Mucosa of descending colon (tissue), 3 donors: ENCODE results near the gene MCM3AP. TPM values are rescaled to one million over a fixed set of nuclear protein-coding genes. Genes with fewer than 3 reads are reported as not detected.
A peak's percentile ranks its signal among the peaks of the same experiment; 100 is the strongest.

Experiments
- ATAC-seq: fragments of 200-7000 bp; cut with Tn5 transposase; one replicate; pipeline ENCODE4 v1.9.1; 2020; ENCODE audit warnings: mild to moderate bottlenecking, moderate library complexity
- DNase-seq, 3 donors: peaks; one replicate each; pipeline ENCODE4 v3.0.0-alpha.2; 2020
- H3K36me3 ChIP-seq: fragments of 200-600 bp; one replicate; pipeline ENCODE4 v1.8.0; 2021; ENCODE audit warnings: low read depth, mild to moderate bottlenecking
- H3K4me1 ChIP-seq: fragments of 200-600 bp; one replicate; pipeline ENCODE4 v1.8.0; 2021; ENCODE audit warnings: low read depth, mild to moderate bottlenecking
- H3K4me3 ChIP-seq: fragments of 200-600 bp; one replicate; pipeline ENCODE4 v1.8.0; 2021; ENCODE audit warnings: mild to moderate bottlenecking
- H3K9me3 ChIP-seq: fragments of 200-600 bp; one replicate; pipeline ENCODE4 v1.8.0; 2021; ENCODE audit warnings: mild to moderate bottlenecking
- CTCF ChIP-seq: fragments of 200-600 bp; IDR thresholded peaks from one replicate; pipeline ENCODE4 v1.8.0; 2022; ENCODE audit warnings: antibody characterized with exemption, mild to moderate bottlenecking
- intact Hi-C, 2 donors: fragments of 100-400 bp; cut with DNase I in 1 of 2; cut with micrococcal nuclease in 1 of 2; formaldehyde crosslinking; loops; one replicate each; pipeline versions ENCODE4 v1.11.0 to v1.11.1; 2022; cut with DNase I, micrococcal nuclease
- total RNA-seq, 3 donors: library from RNA; stranded (reverse); fragmentation: NEBNext Ultra II Directional in 2 of 3; extraction: Animal tissue kit (Norgen Biotek cat#: 25700) in 2 of 3; gene quantifications; one replicate each; pipeline versions ENCODE4 v1.2.1 to v1.2.4, GENCODE V29; 2021 to 2023
- donor health status: DM: no; HTN: no; CAD: no; lungs with moderate emphysema.
- donor health status: DM: no; HTN: no; CAD: no.
- donor health status: DM: no; HTN: yes; CAD: no.

The MCM3AP gene
- total RNA-seq, 3 donors from 2014 or later, result 90.9 to 109 (median 98.1) TPM

GRCh38 chr21:46326110-46326703, 40.8 kb upstream of the MCM3AP start:
- no peak for TF ChIP-seq CTCF
- Histone ChIP-seq H3K9me3 (no peaks in the 10 kb centered on the region), H3K4me3 (no peak overlapping the region), H3K4me1 (peaks cover 21% of the 10 kb centered on the region), H3K36me3 (no peaks in the 10 kb centered on the region)
- intact Hi-C loops, result no loop called here
- no peak for ATAC-seq
- peak in 1 of 3 donors; percentile 12 for DNase-seq

- Histone ChIP-seq H3K4me3 (peak overlapping the region; percentile 88), H3K9me3 (no peaks in the 10 kb centered on the region), H3K36me3 (no peaks in the 10 kb centered on the region), H3K4me1 (peaks cover 21% of the 10 kb centered on the region)
- no peak for TF ChIP-seq CTCF
- ATAC-seq (peak; percentile 32), DNase-seq (peak; percentile 58 to 76 (median 71))
- intact Hi-C loops, result no loop called here
Measured at GRCh38 chr21:46325073-46325912, 39.9 kb upstream of the MCM3AP start.

- no peak for TF ChIP-seq CTCF
- H3K4me3 ChIP-seq, result peak overlapping the region; percentile 88
- H3K9me3 ChIP-seq, result no peaks in the 10 kb centered on the region
- DNase-seq (peak; percentile 91 to 93 (median 92)), ATAC-seq (peak; percentile 88)
- H3K36me3 ChIP-seq, result no peaks in the 10 kb centered on the region
- peaks cover 21% of the 10 kb centered on the region for H3K4me1 ChIP-seq
- intact Hi-C loops, result no loop called here
Measured at GRCh38 chr21:46324390-46325072, 39.1 kb upstream of the MCM3AP start.

- peak; percentile 91 for ATAC-seq
Measured at GRCh38 chr21:46323710-46324389, 38.4 kb upstream of the MCM3AP start, which contains the start of the genes C21orf58 and PCNT. TSS of gene C21orf58 (minus strand) at chr21:46323870. CDS start at chr21:46322738, 1,132 bp downstream. TSS of gene PCNT (plus strand) at chr21:46324156. CDS start at chr21:46324229, 73 bp downstream.

More at GRCh38 chr21:46323710-46324389, 38.4 kb upstream of the MCM3AP start, which contains the start of the genes C21orf58 and PCNT:
- Histone ChIP-seq H3K4me1 (peaks cover 21% of the 10 kb centered on the region), H3K9me3 (no peaks in the 10 kb centered on the region), H3K36me3 (no peaks in the 10 kb centered on the region), H3K4me3 (peak within 1 kb of the TSS; percentile 88)
- DNase-seq, result peak; percentile 97 to 99 (median 99)
- TF ChIP-seq CTCF, result no peak
- intact Hi-C loops, result no loop called here
